C1 segment of cervical spinal cord (tissue), 14 donors: ENCODE results near the gene EPS15.
"Not testable (repeated sequence)": the region's sequence is repeated elsewhere in the genome, so short reads cannot be mapped to it uniquely, and the experiment has no call there.

Experiments used
- DNase-seq, 14 donors: peaks; one replicate each; lab custom pipeline; 2025; lab: John Stamatoyannopoulos, UW

EPS15 gene

GRCh38 chr1:51425955-51426354 is 93.1 kb downstream of the EPS15 start:
- no peak for DNase-seq

- no peak for DNase-seq
Observed at GRCh38 chr1:51425273-51425672, 93.8 kb downstream of the EPS15 start.

GRCh38 chr1:51423073-51423821 is 95.8 kb downstream of the EPS15 start:
- DNase-seq, result peak in 4 of 14 donors; percentile 3 to 85 (median 10)

- peak in 3 of 14 donors; percentile 0 to 70 (median 5) for DNase-seq
Observed at GRCh38 chr1:51422367-51423072, 96.5 kb downstream of the EPS15 start.

GRCh38 chr1:51421964-51422363 is 97.1 kb downstream of the EPS15 start:
- DNase-seq, result peak in 1 of 14 donors; percentile 86

- DNase-seq, result peak in 1 of 14 donors; percentile 57
Observed at GRCh38 chr1:51420867-51421627, 98.0 kb downstream of the EPS15 start.

- DNase-seq, result no peak
Observed at GRCh38 chr1:51418384-51418959, 100.6 kb downstream of the EPS15 start.

- no peak for DNase-seq
Observed at GRCh38 chr1:51417496-51418383, 101.3 kb downstream of the EPS15 start.

GRCh38 chr1:51416910-51417309 is 102.2 kb downstream of the EPS15 start:
- no peak for DNase-seq

- no peak for DNase-seq
Observed at GRCh38 chr1:51415963-51416362, 103.1 kb downstream of the EPS15 start.

- no peak for DNase-seq
Observed at GRCh38 chr1:51414811-51415210, 104.3 kb downstream of the EPS15 start.

- DNase-seq, result not testable (repeated sequence)
Observed at GRCh38 chr1:51411820-51412219, 107.2 kb downstream of the EPS15 start.

- DNase-seq, result no peak
Observed at GRCh38 chr1:51410568-51411460, 108.3 kb downstream of the EPS15 start.

- DNase-seq, result not testable (repeated sequence)
Observed at GRCh38 chr1:51409755-51410541, 109.1 kb downstream of the EPS15 start.

- DNase-seq, result no peak
Observed at GRCh38 chr1:51392241-51392640, 126.8 kb downstream of the EPS15 start.

- not testable (repeated sequence) for DNase-seq
Observed at GRCh38 chr1:51390641-51391040, 128.4 kb downstream of the EPS15 start.

GRCh38 chr1:51387288-51387687 is 131.8 kb downstream of the EPS15 start:
- DNase-seq, result not testable (repeated sequence)

- not testable (repeated sequence) for DNase-seq
Observed at GRCh38 chr1:51386259-51386658, 132.8 kb downstream of the EPS15 start.

GRCh38 chr1:51385776-51386175 is 133.3 kb downstream of the EPS15 start:
- DNase-seq, result no peak
